H9 (cell line): Measurements from ENCODE around the gene PTPN2. TPM values are rescaled to one million over a fixed set of nuclear protein-coding genes. Genes with fewer than 3 reads are reported as not detected.

Experiments used
- DNase-seq: peaks from one replicate; pipeline ENCODE4 v3.0.0-alpha.2; 2017
- H2AFZ ChIP-seq: one replicate; pipeline ENCODE4 v1.6.1; 2013; ENCODE audit warnings: mild to moderate bottlenecking, low read length, control low read depth, moderate library complexity
- H2AK5ac ChIP-seq: 2 replicates; pipeline ENCODE4 v1.6.1; 2013; ENCODE audit warnings: low read length, control low read depth, mixed read lengths; ENCODE audit not compliant: insufficient read length
- H2BK120ac ChIP-seq: one replicate; pipeline ENCODE4 v1.6.1; 2013; ENCODE audit warnings: low read depth, mild to moderate bottlenecking, low read length, control low read depth, inconsistent platforms; ENCODE audit not compliant: poor library complexity, severe bottlenecking
- H2BK12ac ChIP-seq: 2 replicates; pipeline ENCODE4 v1.6.1; 2013; ENCODE audit warnings: low read length, control low read depth, mixed read lengths, low read depth; ENCODE audit not compliant: insufficient read length
- H2BK15ac ChIP-seq: 2 replicates; pipeline ENCODE4 v1.6.1; 2013; ENCODE audit warnings: low read depth, low read length, control low read depth
- H2BK20ac ChIP-seq: one replicate; pipeline ENCODE4 v1.6.1; 2013; ENCODE audit warnings: low read depth, mild to moderate bottlenecking, low read length, control low read depth, inconsistent platforms; ENCODE audit not compliant: poor library complexity, severe bottlenecking
- H2BK5ac ChIP-seq: 2 replicates; pipeline ENCODE4 v1.6.1; 2013; ENCODE audit warnings: low read length, control low read depth, mixed read lengths; ENCODE audit not compliant: insufficient read length
- H3K14ac ChIP-seq: 2 replicates; pipeline ENCODE4 v1.6.1; 2013; ENCODE audit warnings: low read length, control low read depth; ENCODE audit not compliant: insufficient read depth
- H3K18ac ChIP-seq: 2 replicates; pipeline ENCODE4 v1.6.1; 2013; ENCODE audit warnings: low read depth, mild to moderate bottlenecking, mixed read lengths, low read length, control low read depth; ENCODE audit not compliant: insufficient read length
- H3K23ac ChIP-seq: 2 replicates; pipeline ENCODE4 v1.6.1; 2013; ENCODE audit warnings: low read length, control low read depth, mixed read lengths, low read depth; ENCODE audit not compliant: insufficient read length
- H3K23me2 ChIP-seq: 2 replicates; pipeline ENCODE4 v1.6.1; 2013; ENCODE audit warnings: low read depth, mild to moderate bottlenecking, mixed read lengths, low read length, control low read depth; ENCODE audit not compliant: insufficient read length, poor library complexity, severe bottlenecking
- H3K27ac ChIP-seq: 2 replicates; pipeline ENCODE4 v1.5.1; 2013; ENCODE audit warnings: low read length, control low read depth, mixed read lengths, low read depth; ENCODE audit not compliant: insufficient read length
- H3K27me3 ChIP-seq: 2 replicates; pipeline ENCODE4 v1.6.1; 2013; ENCODE audit warnings: low read length, control low read depth, inconsistent platforms; ENCODE audit not compliant: insufficient read depth
- H3K4ac ChIP-seq: 2 replicates; pipeline ENCODE4 v1.6.1; 2013; ENCODE audit warnings: low read depth, mild to moderate bottlenecking, control low read depth, inconsistent platforms, low read length, moderate library complexity
- H3K4me1 ChIP-seq: 2 replicates; pipeline ENCODE4 v1.6.1; 2013; ENCODE audit warnings: low read length, control low read depth, inconsistent platforms; ENCODE audit not compliant: insufficient read depth
- H3K4me2 ChIP-seq: 2 replicates; pipeline ENCODE4 v1.6.1; 2013; ENCODE audit warnings: low read length, control low read depth, mixed read lengths; ENCODE audit not compliant: insufficient read length, insufficient read depth
- H3K56ac ChIP-seq: 2 replicates; pipeline ENCODE4 v1.6.1; 2013; ENCODE audit warnings: low read depth, mild to moderate bottlenecking, mixed read lengths, low read length, control low read depth; ENCODE audit not compliant: insufficient read length
- H3K79me1 ChIP-seq: 2 replicates; pipeline ENCODE4 v1.6.1; 2013; ENCODE audit warnings: low read depth, mild to moderate bottlenecking, moderate library complexity, low read length, control low read depth, inconsistent platforms; ENCODE audit not compliant: insufficient read depth, poor library complexity, severe bottlenecking
- H3K79me2 ChIP-seq: 2 replicates; pipeline ENCODE4 v1.6.1; 2013; ENCODE audit warnings: low read length, control low read depth, inconsistent platforms; ENCODE audit not compliant: insufficient read depth
- H3K9ac ChIP-seq: 2 replicates; pipeline ENCODE4 v1.6.1; 2013; ENCODE audit warnings: low read length, control low read depth, mixed read lengths; ENCODE audit not compliant: insufficient read length; ENCODE audit errors: extremely low read depth
- H3K9me3 ChIP-seq: one replicate; pipeline ENCODE4 v1.6.1; 2013; ENCODE audit warnings: low read depth, low read length, inconsistent platforms; ENCODE audit not compliant: control insufficient read depth
- H3T11ph ChIP-seq: one replicate; pipeline ENCODE4 v1.6.1; 2013; ENCODE audit warnings: mild to moderate bottlenecking, low read length, control low read depth, inconsistent platforms
- H4K20me1 ChIP-seq: one replicate; pipeline ENCODE4 v1.6.1; 2013; ENCODE audit not compliant: control insufficient read depth, insufficient read length, insufficient read depth
- H4K5ac ChIP-seq: 2 replicates; pipeline ENCODE4 v1.6.1; 2013; ENCODE audit warnings: low read depth, mild to moderate bottlenecking, mixed read lengths, low read length, control low read depth; ENCODE audit not compliant: insufficient read length
- H4K8ac ChIP-seq: replicated peaks from 2 replicates; pipeline ENCODE4 v1.6.1; 2013; ENCODE audit warnings: low read length, control low read depth, mixed read lengths, low read depth; ENCODE audit not compliant: insufficient read length
- H4K91ac ChIP-seq: 2 replicates; pipeline ENCODE4 v1.6.1; 2013; ENCODE audit warnings: low read depth, mild to moderate bottlenecking, moderate library complexity, mixed read lengths, low read length, control low read depth; ENCODE audit not compliant: insufficient read length
- H3K27ac Mint-ChIP-seq, 3 experiments: 2 replicates in 2 of 3; 3 replicates in 1 of 3; pipeline ENCODE4 v1.8.0; 2020 to 2021; ENCODE audit warnings: mixed read lengths in 3 of 3, mild to moderate bottlenecking in 1 of 3, moderate library complexity in 1 of 3
- H3K27me3 Mint-ChIP-seq: 2 replicates; pipeline ENCODE4 v1.8.0; 2021; ENCODE audit warnings: low read depth, mild to moderate bottlenecking, moderate library complexity, mixed read lengths
- H3K36me3 Mint-ChIP-seq, 3 experiments: 2 replicates in 2 of 3; 3 replicates in 1 of 3; pipeline ENCODE4 v1.8.0; 2020 to 2021; ENCODE audit warnings: low read depth in 3 of 3, mixed read lengths in 3 of 3; ENCODE audit not compliant: insufficient read depth in 1 of 3
- H3K4me1 Mint-ChIP-seq, 2 experiments: 2 replicates each; pipeline ENCODE4 v1.8.0; 2020; ENCODE audit warnings: mixed read lengths in 2 of 2
- H3K4me3 Mint-ChIP-seq, 2 experiments: 2 replicates in 1 of 2; 3 replicates in 1 of 2; pipeline ENCODE4 v1.8.0; 2020 to 2021; ENCODE audit warnings: mild to moderate bottlenecking in 2 of 2, mixed read lengths in 2 of 2, moderate library complexity in 1 of 2
- H3K9me3 Mint-ChIP-seq, 2 experiments: 2 replicates in 1 of 2; 3 replicates in 1 of 2; pipeline ENCODE4 v1.8.0; 2020; ENCODE audit warnings: mild to moderate bottlenecking in 2 of 2, mixed read lengths in 2 of 2, moderate library complexity in 1 of 2
- WGBS: extraction: QIAGEN DNeasy Blood & Tissue Kit; methylation state at CpG from one replicate; pipeline ENCODE4 v1.1.7; 2013; ENCODE audit warnings: missing lambda C conversion rate, low lambda C conversion rate, mixed read lengths; ENCODE audit not compliant: insufficient read length; ENCODE audit errors: extremely low coverage; 5-methylcytosine and 5-hydroxymethylcytosine counted together
- total RNA-seq: library from RNA; stranded (reverse); gene quantifications from 2 replicates; pipeline ENCODE4 v1.2.1, GENCODE V29; 2021
- TF ChIP-seq, protein P1 (sequence below): fragments of 200-600 bp; sonication (generic); conservative IDR thresholded peaks from 3 replicates; pipeline ENCODE4 v1.8.0; 2021; ENCODE audit warnings: antibody characterized with exemption, mild to moderate bottlenecking

PTPN2 gene
- total RNA-seq, 1 experiment from 2014 or later = 48.7 TPM

DNA sequence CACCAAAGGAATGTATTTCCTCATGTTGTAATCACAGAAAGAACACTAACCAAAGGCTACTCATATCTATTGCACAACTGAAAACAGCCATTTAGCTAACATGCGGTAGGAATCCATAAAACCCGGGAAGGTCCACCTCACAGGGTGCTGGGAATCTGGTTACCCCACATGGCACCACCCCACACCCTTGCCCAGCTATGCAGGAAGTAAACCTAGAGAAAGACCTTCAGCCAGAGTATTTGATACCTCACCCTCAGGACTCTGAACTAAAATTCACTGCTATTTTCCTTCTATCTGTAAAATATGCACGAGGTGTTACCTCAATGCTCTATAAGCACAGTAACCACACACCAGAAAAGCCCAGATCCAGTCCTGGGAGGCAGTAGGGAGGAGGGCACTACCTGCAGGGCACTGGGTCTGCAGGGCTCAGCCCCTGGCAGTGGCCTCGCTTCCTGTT lies 45.8 kb downstream of the PTPN2 start:
- H2BK5ac ChIP-seq = no peak overlapping the region
- H3K4ac ChIP-seq = no peak overlapping the region
- H4K8ac ChIP-seq = no peak overlapping the region
- no peaks in the 10 kb centered on the region for H3K23me2 ChIP-seq
- no peak overlapping the region for H3T11ph ChIP-seq
- H3K79me2 ChIP-seq = peaks cover 2% of the 10 kb centered on the region; the same call in 1 of the 2 replicates
- DNase-seq = no peak
- no CpG with 5 or more reads among the region's 4 CpGs for WGBS
- H3K23ac ChIP-seq = no peak overlapping the region
- H2AFZ ChIP-seq = no peak overlapping the region
- TF ChIP-seq, protein P1, sequence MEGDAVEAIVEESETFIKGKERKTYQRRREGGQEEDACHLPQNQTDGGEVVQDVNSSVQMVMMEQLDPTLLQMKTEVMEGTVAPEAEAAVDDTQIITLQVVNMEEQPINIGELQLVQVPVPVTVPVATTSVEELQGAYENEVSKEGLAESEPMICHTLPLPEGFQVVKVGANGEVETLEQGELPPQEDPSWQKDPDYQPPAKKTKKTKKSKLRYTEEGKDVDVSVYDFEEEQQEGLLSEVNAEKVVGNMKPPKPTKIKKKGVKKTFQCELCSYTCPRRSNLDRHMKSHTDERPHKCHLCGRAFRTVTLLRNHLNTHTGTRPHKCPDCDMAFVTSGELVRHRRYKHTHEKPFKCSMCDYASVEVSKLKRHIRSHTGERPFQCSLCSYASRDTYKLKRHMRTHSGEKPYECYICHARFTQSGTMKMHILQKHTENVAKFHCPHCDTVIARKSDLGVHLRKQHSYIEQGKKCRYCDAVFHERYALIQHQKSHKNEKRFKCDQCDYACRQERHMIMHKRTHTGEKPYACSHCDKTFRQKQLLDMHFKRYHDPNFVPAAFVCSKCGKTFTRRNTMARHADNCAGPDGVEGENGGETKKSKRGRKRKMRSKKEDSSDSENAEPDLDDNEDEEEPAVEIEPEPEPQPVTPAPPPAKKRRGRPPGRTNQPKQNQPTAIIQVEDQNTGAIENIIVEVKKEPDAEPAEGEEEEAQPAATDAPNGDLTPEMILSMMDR = no peak
- H3K14ac ChIP-seq = no peak overlapping the region
- no peak overlapping the region for H3K4me2 ChIP-seq
- no peaks in the 10 kb centered on the region for H3K27me3 Mint-ChIP-seq
- no peak overlapping the region for H3K56ac ChIP-seq
- no peak overlapping the region for H2BK20ac ChIP-seq
- H3K79me1 ChIP-seq = no peaks in the 10 kb centered on the region
- no peak overlapping the region for H2BK15ac ChIP-seq
- H4K91ac ChIP-seq = no peak overlapping the region
- H3K36me3 Mint-ChIP-seq = peaks cover 5 to 22% (median 15%) of the 10 kb centered on the region in 3 experiments; a peak in 5 of 7 replicates
- H2BK12ac ChIP-seq = no peak overlapping the region
- peak overlapping the region; percentile 16 to 63 (median 49); a peak in 5 of 7 replicates for H3K27ac Mint-ChIP-seq
- H3K4me3 Mint-ChIP-seq = no peak overlapping the region
- H3K27me3 ChIP-seq = no peaks in the 10 kb centered on the region
- H4K20me1 ChIP-seq = no peaks in the 10 kb centered on the region
- no peak overlapping the region for H3K18ac ChIP-seq
- H3K4me1 ChIP-seq = peaks cover 4% of the 10 kb centered on the region; the same call in 1 of the 2 replicates
- no peak overlapping the region for H3K9ac ChIP-seq
- no peaks in the 10 kb centered on the region for H3K9me3 ChIP-seq
- H3K9me3 Mint-ChIP-seq = no peaks in the 10 kb centered on the region
- no peak overlapping the region for H4K5ac ChIP-seq
- H3K4me1 Mint-ChIP-seq = peaks cover 24 to 28% of the 10 kb centered on the region in 2 experiments
- no peak overlapping the region for H3K27ac ChIP-seq
- H2AK5ac ChIP-seq = no peak overlapping the region
- H2BK120ac ChIP-seq = no peak overlapping the region
